ENCODE results near the gene SWT1. TPM values are rescaled to one million over a fixed set of nuclear protein-coding genes. Genes with fewer than 3 reads are reported as not detected.

The SWT1 gene
- total and polyA plus RNA-seq, 2 of the 4 experiments (the other 2 are of a cell fraction) = 0.82 to 2.7 TPM

DNA sequence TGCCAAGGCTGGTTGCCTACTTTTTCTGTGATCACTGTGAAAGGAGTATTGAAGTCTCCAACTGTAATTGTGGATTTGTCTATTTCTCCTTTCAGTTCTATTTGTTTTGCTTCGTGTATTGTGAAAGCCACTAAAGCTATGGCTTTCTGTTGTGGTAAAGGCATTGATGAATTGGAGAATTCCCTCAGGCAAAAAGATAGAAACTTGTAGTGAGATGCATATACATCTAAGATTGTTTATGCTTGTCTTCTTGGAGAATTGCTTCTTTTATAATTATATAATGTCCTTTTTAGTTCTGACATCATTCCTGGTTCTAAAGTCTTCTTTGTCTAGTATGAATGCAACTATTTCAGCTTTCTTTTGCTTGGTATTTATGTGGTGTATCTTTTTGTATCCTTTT lies 36.8 kb downstream of the SWT1 start:
- CTCF ChIA-PET = no interaction called here
- in situ Hi-C loops (cut with MboI; ENCODE audit: low sequenced_read_pairs) = no loop called here

More for the DNA sequence above, 36.8 kb downstream of the SWT1 start:
- H3K14ac ChIP-seq (replicated peaks; ENCODE audit: low read depth, low read length) = no peak overlapping the region
- intact Hi-C loops (cut with micrococcal nuclease) (no loop called here), dilution Hi-C loops (cut with HindIII; ENCODE audit: low sequenced_read_pairs, unreplicated experiment) (no loop called here)
- no peaks in the 10 kb centered on the region for H3K79me1 ChIP-seq (ENCODE audit: low read depth in 1 of 2, low read length in 2 of 2)
- no peak overlapping the region for H2BK120ac ChIP-seq (ENCODE audit: low read depth, low read length)
- H2AK5ac ChIP-seq (ENCODE audit: low read depth, low read length) = no peak overlapping the region
- no peaks in the 10 kb centered on the region for H3K27me3 ChIP-seq (ENCODE audit: control insufficient read depth, insufficient read depth, low read length)
- BruUV-seq (replicated peaks) = no TSS peak
- no peak overlapping the region for H3K4ac ChIP-seq (ENCODE audit: low read depth, low read length)
- no peak overlapping the region for H2AK9ac ChIP-seq (replicated peaks; ENCODE audit: low read depth, low read length, poor library complexity)
- no peak overlapping the region for H3K4me2 ChIP-seq (ENCODE audit: low read depth, low read length)
- H3K23ac ChIP-seq (ENCODE audit: low read depth, low read length) = no peak overlapping the region
- H3K4me1 ChIP-seq (ENCODE audit: control insufficient read depth, insufficient read depth, low read length) = no peaks in the 10 kb centered on the region
- H2AFZ ChIP-seq (replicated peaks; ENCODE audit: low read length, poor library complexity) = no peak overlapping the region
- POLR2A ChIA-PET (ENCODE audit: unreplicated experiment) = no interaction called here
- H4K91ac ChIP-seq (ENCODE audit: insufficient read depth, low read depth, low read length) = no peak overlapping the region
- no peak overlapping the region for H3K4me3 ChIP-seq (ENCODE audit: insufficient read depth, low read depth, low read length)
- no peak overlapping the region for H3K18ac ChIP-seq (ENCODE audit: low read depth, low read length)
- TF ChIP-seq MAFK (IDR thresholded peaks at IDR 0.05; ENCODE audit: low read depth, low read length) = no peak
- TF ChIP-seq, protein P1, sequence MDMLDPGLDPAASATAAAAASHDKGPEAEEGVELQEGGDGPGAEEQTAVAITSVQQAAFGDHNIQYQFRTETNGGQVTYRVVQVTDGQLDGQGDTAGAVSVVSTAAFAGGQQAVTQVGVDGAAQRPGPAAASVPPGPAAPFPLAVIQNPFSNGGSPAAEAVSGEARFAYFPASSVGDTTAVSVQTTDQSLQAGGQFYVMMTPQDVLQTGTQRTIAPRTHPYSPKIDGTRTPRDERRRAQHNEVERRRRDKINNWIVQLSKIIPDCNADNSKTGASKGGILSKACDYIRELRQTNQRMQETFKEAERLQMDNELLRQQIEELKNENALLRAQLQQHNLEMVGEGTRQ (IDR thresholded peaks at IDR 0.05; ENCODE audit: low read depth, low read length) = no peak
- no peak for TF ChIP-seq RFX5 (IDR thresholded peaks at IDR 0.05; ENCODE audit: low read depth, low read length)
- no peak for TF ChIP-seq CHD1 (IDR thresholded peaks at IDR 0.05; ENCODE audit: low read depth, low read length)
- no peak for TF ChIP-seq CEBPB (IDR thresholded peaks at IDR 0.05; ENCODE audit: low read depth, low read length)
- TF ChIP-seq NFE2L2 (IDR thresholded peaks at IDR 0.05; ENCODE audit: low read depth, low read length) = no peak
- TF ChIP-seq MAZ (IDR thresholded peaks at IDR 0.05; ENCODE audit: borderline replicate concordance, low read depth, low read length) = no peak
- no peak for TF ChIP-seq BHLHE40 (IDR thresholded peaks at IDR 0.05; ENCODE audit: low read depth, low read length)
- TF ChIP-seq, protein P2, sequence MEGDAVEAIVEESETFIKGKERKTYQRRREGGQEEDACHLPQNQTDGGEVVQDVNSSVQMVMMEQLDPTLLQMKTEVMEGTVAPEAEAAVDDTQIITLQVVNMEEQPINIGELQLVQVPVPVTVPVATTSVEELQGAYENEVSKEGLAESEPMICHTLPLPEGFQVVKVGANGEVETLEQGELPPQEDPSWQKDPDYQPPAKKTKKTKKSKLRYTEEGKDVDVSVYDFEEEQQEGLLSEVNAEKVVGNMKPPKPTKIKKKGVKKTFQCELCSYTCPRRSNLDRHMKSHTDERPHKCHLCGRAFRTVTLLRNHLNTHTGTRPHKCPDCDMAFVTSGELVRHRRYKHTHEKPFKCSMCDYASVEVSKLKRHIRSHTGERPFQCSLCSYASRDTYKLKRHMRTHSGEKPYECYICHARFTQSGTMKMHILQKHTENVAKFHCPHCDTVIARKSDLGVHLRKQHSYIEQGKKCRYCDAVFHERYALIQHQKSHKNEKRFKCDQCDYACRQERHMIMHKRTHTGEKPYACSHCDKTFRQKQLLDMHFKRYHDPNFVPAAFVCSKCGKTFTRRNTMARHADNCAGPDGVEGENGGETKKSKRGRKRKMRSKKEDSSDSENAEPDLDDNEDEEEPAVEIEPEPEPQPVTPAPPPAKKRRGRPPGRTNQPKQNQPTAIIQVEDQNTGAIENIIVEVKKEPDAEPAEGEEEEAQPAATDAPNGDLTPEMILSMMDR (conservative IDR thresholded peaks at IDR 0.05; ENCODE audit: low read depth, low read length) = no peak
- no peak for TF ChIP-seq FOS (IDR thresholded peaks at IDR 0.05; ENCODE audit: low read depth, low read length)
- DNase-seq (no peak), ATAC-seq (ENCODE audit: low read depth) (no peak)
- no peak overlapping the region for H2BK20ac ChIP-seq (ENCODE audit: low read depth, low read length)
- no peaks in the 10 kb centered on the region; the same call in 1 of the 2 replicates for H3K9me1 ChIP-seq (ENCODE audit: insufficient read depth, low read length)
- H2BK5ac ChIP-seq (ENCODE audit: low read depth, low read length, poor library complexity, severe bottlenecking) = no peak overlapping the region
- H4K5ac ChIP-seq (ENCODE audit: low read depth, low read length) = no peak overlapping the region
- H3K9me3 ChIP-seq (ENCODE audit: control insufficient read depth, insufficient read depth, low read length) = 0 out of 2 replicates have a peak, but pooled peaks cover 2% of the 10 kb centered on the region
- no peak overlapping the region for H4K8ac ChIP-seq (ENCODE audit: low read depth in 2 of 2, low read length in 2 of 2)
- no peak overlapping the region for H3K56ac ChIP-seq (ENCODE audit: extremely low read depth, insufficient read depth, low read length)
- no peak overlapping the region for H3K9ac ChIP-seq (ENCODE audit: low read depth, low read length)
- no peak overlapping the region for H3K27ac ChIP-seq (ENCODE audit: insufficient read depth, low read length)
- H3K36me3 ChIP-seq (ENCODE audit: control insufficient read depth, insufficient read depth, low read length) = 0 out of 2 replicates have a peak, but pooled peaks cover 1% of the 10 kb centered on the region
- no CpG with 5 or more reads among the region's 1 CpG for WGBS, 2 experiments (ENCODE audit: extremely low coverage in 2 of 2, insufficient read length in 1 of 2)
- no peak overlapping the region for H2BK15ac ChIP-seq (ENCODE audit: low read depth, low read length)
- H4K20me1 ChIP-seq (ENCODE audit: insufficient read depth, low read length) = no peaks in the 10 kb centered on the region

Measured in IMR-90 (cell line).